ENCODE measurements around the gene CFD.
"Not testable (repeated sequence)": the region's sequence is repeated elsewhere in the genome, so short reads cannot be mapped to it uniquely, and the experiment has no call there.

The CFD gene

GRCh38 chr19:825897-826644, 33.4 kb upstream of the CFD start:
- no peak for DNase-seq (ENCODE audit: low read depth in 2 of 2)

GRCh38 chr19:827314-827709, 32.2 kb upstream of the CFD start:
- DNase-seq (ENCODE audit: low read depth in 2 of 2): no peak

GRCh38 chr19:827710-828321, 31.6 kb upstream of the CFD start, which contains the start of gene AZU1:
AZU1 (plus strand) TSS chr19:827837; CDS start chr19:827847, 10 bp downstream.
- no peak for DNase-seq (ENCODE audit: low read depth in 2 of 2)

GRCh38 chr19:829129-829758, 30.2 kb upstream of the CFD start:
- no peak for DNase-seq (ENCODE audit: low read depth in 2 of 2)

GRCh38 chr19:831407-832369, 27.8 kb upstream of the CFD start:
- no peak for DNase-seq (ENCODE audit: low read depth in 2 of 2)

GRCh38 chr19:834216-834615, 25.2 kb upstream of the CFD start:
- no peak for DNase-seq (ENCODE audit: low read depth in 2 of 2)

- no peak for DNase-seq (ENCODE audit: low read depth in 2 of 2)
Measured at GRCh38 chr19:835210-835810, 24.2 kb upstream of the CFD start.

- DNase-seq (ENCODE audit: low read depth in 2 of 2): no peak
Measured at GRCh38 chr19:840519-841206, 18.8 kb upstream of the CFD start, which contains the start of gene PRTN3. PRTN3 (plus strand) TSS chr19:840999; CDS start chr19:841009, 10 bp downstream.

GRCh38 chr19:842802-843179, 16.7 kb upstream of the CFD start:
- not testable (repeated sequence) for DNase-seq (ENCODE audit: low read depth in 2 of 2)

GRCh38 chr19:843180-843835, 16.2 kb upstream of the CFD start:
- DNase-seq (ENCODE audit: low read depth in 2 of 2): no peak

- DNase-seq (ENCODE audit: low read depth in 2 of 2): no peak
Measured at GRCh38 chr19:843836-844545, 15.5 kb upstream of the CFD start.

- DNase-seq (ENCODE audit: low read depth in 2 of 2): no peak
Measured at GRCh38 chr19:844546-844971, 14.9 kb upstream of the CFD start.

GRCh38 chr19:845707-846521, 13.6 kb upstream of the CFD start:
- DNase-seq (ENCODE audit: low read depth in 2 of 2): no peak

GRCh38 chr19:848386-848921, 11.0 kb upstream of the CFD start:
- DNase-seq (ENCODE audit: low read depth in 2 of 2): no peak

- DNase-seq (ENCODE audit: low read depth in 2 of 2): not testable (repeated sequence)
Measured at GRCh38 chr19:849195-849594, 10.3 kb upstream of the CFD start.

- DNase-seq (ENCODE audit: low read depth in 2 of 2): peak; percentile 68 to 71
Measured at GRCh38 chr19:850221-850978, 9.1 kb upstream of the CFD start.

GRCh38 chr19:850979-851335, 8.5 kb upstream of the CFD start:
- no peak for DNase-seq (ENCODE audit: low read depth in 2 of 2)
